ENCODE measurements around the gene EIF4A3.

DNA sequence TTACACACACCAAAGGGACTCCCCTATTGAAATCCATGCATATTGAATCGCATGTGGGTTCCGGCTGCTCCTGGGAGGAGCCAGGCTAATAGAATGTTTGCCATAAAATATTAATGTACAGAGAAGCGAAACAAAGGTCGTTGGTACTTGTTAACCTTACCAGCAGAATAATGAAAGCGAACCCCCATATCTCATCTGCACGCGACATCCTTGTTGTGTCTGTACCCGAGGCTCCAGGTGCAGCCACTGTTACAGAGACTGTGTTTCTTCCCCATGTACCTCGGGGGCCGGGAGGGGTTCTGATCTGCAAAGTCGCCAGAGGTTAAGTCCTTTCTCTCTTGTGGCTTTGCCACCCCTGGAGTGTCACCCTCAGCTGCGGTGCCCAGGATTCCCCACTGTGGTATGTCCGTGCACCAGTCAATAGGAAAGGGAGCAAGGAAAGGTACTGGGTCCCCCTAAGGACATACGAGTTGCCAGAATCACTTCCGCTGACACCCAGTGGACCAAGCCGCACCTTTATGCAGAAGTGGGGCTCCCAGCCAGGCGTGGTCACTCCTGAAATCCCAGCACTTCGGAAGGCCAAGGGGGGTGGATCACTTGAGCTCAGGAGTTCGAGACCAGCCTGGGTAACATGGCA lies 43.4 kb downstream of the EIF4A3 start:
- TF ChIP-seq TP53 (CRISPR knock-in tag; IDR thresholded peaks at IDR 0.05): no peak
- TF ChIP-seq, protein P1, sequence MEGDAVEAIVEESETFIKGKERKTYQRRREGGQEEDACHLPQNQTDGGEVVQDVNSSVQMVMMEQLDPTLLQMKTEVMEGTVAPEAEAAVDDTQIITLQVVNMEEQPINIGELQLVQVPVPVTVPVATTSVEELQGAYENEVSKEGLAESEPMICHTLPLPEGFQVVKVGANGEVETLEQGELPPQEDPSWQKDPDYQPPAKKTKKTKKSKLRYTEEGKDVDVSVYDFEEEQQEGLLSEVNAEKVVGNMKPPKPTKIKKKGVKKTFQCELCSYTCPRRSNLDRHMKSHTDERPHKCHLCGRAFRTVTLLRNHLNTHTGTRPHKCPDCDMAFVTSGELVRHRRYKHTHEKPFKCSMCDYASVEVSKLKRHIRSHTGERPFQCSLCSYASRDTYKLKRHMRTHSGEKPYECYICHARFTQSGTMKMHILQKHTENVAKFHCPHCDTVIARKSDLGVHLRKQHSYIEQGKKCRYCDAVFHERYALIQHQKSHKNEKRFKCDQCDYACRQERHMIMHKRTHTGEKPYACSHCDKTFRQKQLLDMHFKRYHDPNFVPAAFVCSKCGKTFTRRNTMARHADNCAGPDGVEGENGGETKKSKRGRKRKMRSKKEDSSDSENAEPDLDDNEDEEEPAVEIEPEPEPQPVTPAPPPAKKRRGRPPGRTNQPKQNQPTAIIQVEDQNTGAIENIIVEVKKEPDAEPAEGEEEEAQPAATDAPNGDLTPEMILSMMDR (IDR thresholded peaks at IDR 0.05): no peak
- no peak for TF ChIP-seq ZNF232 (CRISPR knock-in tag; IDR thresholded peaks at IDR 0.05)
- TF ChIP-seq FOXP1 (CRISPR knock-in tag; IDR thresholded peaks at IDR 0.05; ENCODE audit: borderline replicate concordance): no peak
- TF ChIP-seq CREB1 (CRISPR knock-in tag; IDR thresholded peaks at IDR 0.05): no peak
